ENCODE measurements around the gene CNKSR3.

Gene CNKSR3

DNA sequence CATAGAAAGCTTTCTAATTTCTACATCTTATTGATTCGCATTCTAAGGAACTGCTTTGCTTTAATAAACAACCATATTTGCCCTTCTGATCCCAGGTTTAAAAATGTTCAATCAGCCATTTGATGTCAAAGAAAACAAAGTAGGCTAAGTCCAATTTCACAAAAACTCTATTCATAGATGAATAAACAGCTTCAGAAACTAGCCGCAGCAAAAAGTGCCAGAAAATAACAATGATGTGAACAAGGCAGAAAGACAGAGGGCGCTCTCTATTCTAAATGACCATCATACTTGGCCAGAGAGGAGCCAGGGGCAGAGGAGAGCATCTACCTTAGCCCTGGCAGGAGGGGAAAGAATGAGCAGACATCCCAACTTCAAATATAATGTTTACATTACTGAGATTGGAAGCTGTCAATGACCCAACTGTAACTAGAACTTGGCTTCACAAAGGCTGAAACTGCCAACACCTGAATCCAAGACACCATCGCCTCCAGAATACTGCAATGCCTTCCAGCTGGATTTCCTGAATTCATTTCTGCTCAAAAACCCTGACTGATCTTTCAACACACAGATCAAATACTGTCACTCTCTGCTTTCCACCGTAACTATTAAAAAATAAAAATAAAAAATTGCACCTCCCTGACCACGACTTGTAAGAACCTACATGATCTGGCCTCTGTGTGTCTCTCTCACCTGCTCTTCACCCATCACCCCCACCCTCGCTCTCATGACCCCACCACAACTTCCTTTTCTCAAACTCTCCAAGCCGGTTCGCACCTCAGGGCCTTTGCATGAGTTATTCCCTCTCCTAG is 9.5 kb downstream of the CNKSR3 start:
- peak; percentile 26 for DNase-seq

DNA sequence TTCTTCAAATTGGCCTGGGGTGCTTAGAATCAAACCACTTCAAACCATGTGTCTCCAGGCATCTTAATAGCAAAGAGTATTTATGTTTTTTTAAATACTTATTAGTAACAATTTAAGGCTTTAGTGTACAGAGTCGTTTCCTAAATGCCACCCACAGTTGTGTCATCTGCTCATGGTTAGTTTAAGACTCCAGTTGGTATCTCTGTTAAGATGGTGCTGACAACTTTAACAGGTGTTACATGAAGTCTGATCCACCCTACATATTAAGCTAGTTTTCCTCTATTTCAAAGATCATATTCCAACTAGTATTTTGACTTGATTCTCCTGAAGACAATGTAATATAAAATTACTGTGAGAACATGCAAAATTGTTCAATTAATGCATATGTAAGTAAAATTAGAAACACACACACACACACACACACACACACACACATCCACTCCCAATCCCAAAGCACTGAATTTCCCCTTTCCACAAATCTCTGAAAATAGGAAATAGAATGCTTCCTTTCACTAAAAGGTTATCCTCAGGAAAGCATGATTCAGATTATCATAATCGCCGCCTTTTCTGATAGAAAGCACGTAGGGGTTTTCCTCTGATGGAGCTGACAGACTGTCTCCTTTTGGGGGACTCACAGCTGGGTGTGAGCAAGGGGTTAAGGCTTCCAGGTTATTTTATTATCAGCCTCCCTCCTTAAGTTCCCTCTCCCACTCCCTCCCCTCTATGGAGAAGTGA is 10.5 kb downstream of the CNKSR3 start:
- DNase-seq, result no peak

DNA sequence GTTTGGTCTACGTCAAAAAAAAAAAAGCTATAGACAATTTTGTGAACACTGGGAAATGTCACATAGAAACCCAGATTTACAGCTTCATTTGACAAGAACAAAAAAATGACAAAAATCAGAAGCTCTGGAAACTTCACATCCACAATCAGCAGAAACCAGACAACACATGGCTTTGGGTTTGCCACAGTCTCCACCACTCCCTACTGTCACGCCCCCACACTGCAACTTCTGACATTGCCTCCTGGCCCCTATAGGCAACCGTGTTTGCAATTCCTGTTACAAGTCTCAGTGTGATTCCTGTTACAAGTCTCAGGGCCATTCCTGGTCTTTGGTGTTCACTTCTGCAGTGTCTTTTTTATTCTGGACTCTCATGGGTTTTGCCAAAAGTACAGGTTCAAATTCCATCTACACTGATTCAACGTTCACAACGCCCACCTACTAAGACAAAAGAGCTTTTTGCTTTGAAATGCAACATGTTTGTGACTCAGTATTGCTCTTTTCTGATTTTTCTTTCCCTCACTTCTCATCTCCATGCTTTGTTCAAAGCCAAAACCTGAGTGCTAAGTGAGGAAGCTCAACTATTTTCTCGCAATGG is 12.0 kb downstream of the CNKSR3 start:
- no peak for DNase-seq

GRCh38 chr6:154496793-154497517 is 13.5 kb downstream of the CNKSR3 start:
- DNase-seq, result peak; percentile 62

- no peak for DNase-seq
Measured at GRCh38 chr6:154496186-154496585, 14.3 kb downstream of the CNKSR3 start.

GRCh38 chr6:154494592-154495311 is 15.7 kb downstream of the CNKSR3 start:
- no peak for DNase-seq

- DNase-seq, result no peak
Measured at GRCh38 chr6:154491567-154492470, 18.7 kb downstream of the CNKSR3 start.

DNA sequence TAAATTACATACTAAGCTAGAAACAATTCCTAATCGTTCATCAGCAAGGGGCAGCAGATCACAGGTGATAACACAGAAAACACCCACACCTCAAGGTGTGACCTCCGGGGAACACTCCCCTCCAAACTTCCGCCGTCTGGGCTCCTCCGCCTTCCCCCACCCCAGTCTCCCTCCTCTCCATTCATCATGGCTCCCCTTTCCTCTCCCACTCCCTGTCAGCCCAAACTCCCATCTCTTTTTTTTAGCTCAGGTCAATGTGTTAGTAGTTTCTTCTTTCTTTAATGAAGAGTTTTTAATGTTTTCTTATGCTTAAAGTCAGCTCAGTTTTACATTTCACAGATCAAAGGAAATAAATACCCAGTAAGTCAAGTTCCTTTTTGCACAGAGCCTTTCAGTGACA is 20.7 kb downstream of the CNKSR3 start:
- no peak for DNase-seq

- no peak for DNase-seq
Measured at GRCh38 chr6:154488802-154489437, 21.6 kb downstream of the CNKSR3 start.

DNA sequence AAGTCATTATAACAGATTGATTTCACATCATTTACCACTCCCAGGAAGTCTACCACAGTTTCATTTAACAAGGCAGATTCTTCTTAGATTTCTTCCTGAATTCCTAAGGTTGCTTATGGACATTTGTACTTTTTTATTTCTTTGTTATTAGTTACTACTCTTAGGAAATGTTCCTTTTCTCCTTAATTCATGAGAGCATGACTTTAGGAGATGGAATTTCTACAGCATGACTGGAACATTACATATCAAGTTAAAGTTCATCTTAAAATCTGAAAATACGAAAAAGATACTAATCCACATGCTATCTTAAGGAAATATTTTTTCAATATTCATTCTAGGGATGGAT is 22.3 kb downstream of the CNKSR3 start:
- no peak for DNase-seq

- DNase-seq, result no peak
Measured at GRCh38 chr6:154487367-154488247, 22.9 kb downstream of the CNKSR3 start.

DNA sequence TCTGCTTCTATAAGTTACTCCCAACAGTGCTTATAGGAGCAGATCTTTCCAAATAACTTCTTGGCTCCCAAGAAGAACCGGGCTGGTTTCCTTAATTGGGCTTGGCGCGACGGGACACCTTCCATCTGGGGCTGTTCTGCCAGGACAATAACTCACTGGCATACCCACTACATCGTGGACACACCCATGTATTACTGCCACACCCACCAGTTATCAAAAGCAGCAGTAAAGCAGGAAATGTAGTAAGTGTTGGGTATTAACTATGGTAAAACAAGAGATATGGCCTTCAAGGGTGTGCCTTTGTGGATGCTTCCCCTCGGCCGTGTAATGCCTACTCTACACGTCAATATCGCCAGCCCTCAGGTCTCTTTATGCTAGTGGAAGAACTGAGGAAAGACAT is 24.7 kb downstream of the CNKSR3 start:
- DNase-seq, result peak; percentile 91

DNA sequence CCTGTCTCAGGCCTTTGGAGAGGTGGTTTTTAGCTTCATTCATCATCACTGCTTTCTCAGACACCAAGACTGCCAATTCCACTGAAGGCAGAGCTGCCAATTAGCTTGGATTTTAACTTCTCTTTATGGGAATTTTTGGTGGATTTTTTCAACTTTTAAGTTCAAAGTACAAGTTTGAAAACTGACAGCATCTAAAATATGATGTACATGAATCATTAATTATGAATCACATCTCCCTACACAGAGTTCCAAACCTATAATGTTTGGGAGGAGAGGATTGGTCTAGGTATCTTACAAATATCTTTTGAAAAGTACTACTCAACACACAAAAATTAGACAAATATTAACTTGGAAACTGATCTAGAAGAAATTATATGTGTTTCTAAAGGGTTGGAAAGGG is 25.5 kb downstream of the CNKSR3 start:
- no peak for DNase-seq

DNA sequence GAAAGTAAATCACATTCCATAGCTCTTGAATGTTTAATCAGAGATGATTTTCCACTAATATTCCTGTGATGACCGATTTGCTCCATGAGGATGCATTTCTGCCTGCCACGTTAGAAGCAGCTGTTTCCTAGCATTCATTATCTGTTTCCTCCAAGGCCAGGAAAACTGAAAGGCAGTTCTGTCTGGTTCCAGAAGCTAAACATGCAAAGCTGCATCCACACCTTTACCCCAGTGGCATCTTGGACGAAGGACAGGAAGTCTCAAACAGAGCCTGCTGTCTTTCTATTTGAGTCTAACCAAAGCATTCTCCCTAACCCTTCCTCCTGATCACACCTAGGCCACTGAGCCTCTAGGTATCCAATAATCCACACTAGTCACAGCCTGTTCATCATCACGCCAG is 27.6 kb downstream of the CNKSR3 start:
- no peak for DNase-seq

GRCh38 chr6:154481521-154482013 is 28.9 kb downstream of the CNKSR3 start:
- DNase-seq, result no peak

DNA sequence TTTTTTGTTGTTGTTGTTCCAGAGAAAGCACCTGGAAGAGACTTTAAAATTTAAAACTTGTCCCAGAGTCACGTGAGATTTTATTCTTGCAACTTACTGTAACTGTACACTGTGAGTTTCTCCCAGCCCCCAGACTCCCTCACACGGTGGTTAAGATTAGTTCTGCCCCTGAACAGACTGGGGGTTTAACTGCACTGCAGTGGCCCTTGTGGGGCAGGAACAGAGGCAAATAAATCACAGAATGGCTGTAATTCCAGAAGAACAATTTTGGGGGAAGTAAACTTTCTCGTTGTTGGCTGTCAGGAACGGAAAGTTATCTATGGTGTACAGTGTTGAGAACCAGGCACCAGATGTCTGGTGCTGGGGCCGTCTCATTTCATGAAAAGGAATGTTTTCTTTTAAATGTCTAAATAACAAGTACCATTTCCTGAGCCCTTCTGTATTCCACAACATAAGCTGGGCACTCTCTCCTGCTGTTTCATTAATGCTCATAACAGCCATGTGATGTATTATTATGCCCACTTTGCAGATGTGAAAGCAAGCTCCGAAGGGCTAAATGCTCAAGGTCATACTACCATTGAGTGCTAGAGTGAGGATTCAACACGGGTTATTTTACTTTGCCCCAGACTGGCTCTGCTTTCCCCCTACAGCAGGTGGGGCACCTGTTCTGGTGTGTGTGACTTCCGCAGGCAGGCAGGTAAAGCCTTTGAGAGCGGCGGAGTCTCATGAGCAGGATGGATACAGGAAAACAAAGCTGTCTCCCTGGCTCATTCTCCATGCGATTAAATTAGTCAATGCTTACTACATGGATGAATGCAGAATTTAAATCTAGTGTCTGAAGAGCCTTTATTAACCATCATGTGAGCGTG is 30.5 kb downstream of the CNKSR3 start:
- no peak for DNase-seq

DNA sequence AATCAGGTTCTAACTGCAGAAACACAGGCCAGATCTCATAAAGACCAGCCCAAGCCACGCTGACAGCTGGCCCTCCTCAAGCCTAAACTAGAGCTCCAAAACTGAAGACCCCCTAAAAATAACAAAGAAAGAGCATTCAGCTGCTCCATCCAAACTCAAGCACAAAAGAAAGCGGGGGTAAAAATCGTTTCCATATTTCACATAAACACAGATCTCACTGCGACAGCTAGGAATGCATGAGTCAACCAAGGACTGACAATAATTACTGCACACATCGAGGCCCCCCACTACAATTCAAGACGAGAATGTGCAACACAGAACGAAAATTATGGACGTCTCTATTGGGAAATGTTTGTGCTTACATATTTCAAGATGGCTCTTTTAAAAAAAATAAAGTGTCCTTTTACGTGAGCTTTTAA is 31.1 kb downstream of the CNKSR3 start:
- no peak for DNase-seq

DNA sequence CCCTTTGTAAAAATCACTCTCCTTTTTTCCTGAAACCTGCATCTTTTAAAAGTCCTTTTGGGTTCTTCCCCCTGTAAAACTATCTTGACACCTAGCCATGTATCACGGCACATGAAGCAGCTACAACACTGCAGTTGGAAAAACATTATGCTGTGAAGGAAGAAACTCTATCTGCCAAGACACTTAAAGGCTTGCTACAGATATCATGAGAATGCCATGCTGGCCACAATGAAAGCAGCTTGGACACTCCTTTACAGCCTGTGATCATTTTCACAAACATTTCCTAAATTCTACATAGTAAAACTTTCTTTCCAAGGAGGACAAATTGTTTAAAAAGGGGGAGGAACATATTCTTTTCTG is 31.8 kb downstream of the CNKSR3 start:
- DNase-seq, result no peak
